T-helper 2 cell treated with Interferon-gamma antibody and Interleukin-4, amounts not matched to agents 100 ng/mL and 5 ng/mL, for 36 hours (primary cell): Measurements from ENCODE around the gene AEBP1. TPM values are rescaled to one million over a fixed set of nuclear protein-coding genes. Genes with fewer than 3 reads are reported as not detected.

Experiments used
- intact Hi-C: fragments of 100-400 bp; cut with micrococcal nuclease; formaldehyde crosslinking; loops from one replicate; pipeline ENCODE4 v1.15.1; 2023
- total RNA-seq: library from RNA; stranded (reverse); gene quantifications from 2 replicates; pipeline ENCODE4 v1.2.3, GENCODE V29; 2022

AEBP1 gene
- total RNA-seq, 1 donor from 2014 or later: 21.4 TPM

DNA sequence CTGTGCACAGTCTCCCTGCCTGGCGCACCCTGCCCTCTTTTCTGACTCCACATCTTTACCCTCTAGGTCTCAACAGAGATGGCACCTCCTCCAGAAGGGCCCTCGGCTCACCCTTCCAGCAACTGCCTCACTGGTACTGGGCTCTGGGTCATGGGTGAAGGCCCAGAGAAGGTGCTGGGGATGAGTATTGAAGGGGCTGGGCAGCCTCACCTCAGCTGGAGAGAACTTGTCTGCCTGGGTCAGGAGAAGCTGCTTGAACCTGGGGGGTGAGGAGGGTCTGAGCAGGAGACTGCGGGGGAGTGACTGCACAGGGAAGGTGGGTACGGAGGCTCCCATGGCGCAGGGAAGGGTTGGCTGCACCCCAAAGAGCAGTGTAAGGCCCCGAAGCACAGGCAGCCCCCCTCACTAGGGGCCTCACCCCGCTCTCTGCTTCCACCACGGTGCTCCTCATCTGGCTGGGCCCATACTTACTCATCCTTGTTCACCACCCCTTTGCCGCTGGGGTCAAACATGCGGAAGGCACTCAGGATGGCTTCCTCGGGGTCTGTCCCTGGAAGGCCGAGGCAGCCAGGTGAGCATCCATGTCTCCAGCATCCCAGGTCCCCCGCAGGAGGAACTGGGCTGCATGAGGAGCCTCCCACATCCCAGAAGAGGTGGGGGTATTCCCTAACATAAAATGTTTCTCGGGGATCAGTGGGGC lies 35.3 kb downstream of the AEBP1 start:
- intact Hi-C loops: no loop called here

DNA sequence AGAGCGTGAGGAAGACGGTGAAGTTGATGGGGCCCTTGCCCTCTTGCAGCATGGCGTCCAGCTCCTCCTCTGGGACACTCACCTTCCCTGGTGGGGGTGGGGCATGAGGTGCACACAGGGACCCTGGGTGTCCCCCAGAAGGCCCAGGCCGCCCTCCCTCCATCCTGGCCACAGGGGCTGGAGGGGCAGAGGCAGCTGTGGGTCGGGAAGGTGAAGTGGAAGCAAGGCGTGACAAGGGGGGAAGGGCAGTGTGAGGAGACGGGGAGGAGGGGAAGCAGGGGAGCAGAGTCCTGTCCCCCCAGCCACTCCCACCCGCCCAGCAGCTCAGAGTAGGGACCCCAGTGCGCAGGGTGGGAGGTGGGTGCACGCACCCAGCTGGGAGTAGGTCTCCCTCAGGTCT lies 36.2 kb downstream of the AEBP1 start:
- intact Hi-C loops: no loop called here

DNA sequence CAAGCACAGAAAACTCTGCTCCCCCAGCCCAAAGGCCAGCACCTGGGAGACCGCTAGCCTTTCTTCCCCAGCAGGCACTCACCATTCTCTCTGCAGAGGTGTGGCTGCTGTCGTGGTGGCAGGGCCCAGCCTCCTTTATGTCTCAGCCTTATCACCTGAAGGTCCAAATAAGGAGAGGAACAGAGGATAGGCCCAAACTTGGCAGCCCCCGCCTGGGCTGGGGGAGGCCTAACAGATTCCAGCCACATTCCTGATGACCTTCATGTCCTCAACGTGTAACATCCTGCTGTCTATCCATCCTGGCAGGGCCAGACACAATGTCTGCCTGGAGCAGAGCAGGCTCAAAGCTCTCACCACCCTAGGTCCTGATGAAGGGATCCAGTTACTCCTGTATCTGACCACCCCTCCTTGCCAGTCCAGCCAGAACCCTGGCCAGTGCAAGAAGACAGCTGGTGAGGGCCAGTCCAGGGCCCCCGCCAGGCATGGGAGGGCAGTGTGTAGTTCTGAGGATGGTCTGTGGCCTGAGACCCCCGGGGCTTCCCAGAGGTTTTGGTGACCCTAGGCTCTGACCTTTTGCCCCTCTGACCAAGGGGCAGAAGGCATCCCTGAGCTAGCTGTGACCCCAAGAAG lies 37.2 kb downstream of the AEBP1 start, which contains the start of gene MYL7:
Gene MYL7 (minus strand): TSS at position 112 of the 630 bp plus-strand sequence. CDS start 27 bp downstream, at position 85.
- intact Hi-C loops: no loop called here

DNA sequence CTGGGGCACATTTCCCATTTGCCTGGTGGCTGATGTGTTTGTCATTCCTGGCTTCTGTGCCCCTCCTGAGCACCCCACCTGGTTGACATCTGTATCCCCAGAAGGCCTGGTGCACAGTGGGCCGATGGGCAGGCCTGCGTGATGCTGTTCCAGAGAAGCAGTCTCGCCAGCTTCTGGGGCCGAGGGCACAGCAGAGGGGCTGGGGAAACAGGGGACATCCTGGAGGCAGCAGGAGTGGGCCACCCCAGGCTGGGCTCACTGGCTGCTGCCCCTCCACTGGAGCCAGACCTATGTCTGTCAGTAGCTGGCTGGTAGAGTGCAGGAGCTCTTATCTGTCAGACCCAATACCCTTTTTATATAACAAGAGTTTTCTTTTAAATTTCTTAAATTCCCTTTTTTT lies 37.9 kb downstream of the AEBP1 start:
- intact Hi-C loops: no loop called here

DNA sequence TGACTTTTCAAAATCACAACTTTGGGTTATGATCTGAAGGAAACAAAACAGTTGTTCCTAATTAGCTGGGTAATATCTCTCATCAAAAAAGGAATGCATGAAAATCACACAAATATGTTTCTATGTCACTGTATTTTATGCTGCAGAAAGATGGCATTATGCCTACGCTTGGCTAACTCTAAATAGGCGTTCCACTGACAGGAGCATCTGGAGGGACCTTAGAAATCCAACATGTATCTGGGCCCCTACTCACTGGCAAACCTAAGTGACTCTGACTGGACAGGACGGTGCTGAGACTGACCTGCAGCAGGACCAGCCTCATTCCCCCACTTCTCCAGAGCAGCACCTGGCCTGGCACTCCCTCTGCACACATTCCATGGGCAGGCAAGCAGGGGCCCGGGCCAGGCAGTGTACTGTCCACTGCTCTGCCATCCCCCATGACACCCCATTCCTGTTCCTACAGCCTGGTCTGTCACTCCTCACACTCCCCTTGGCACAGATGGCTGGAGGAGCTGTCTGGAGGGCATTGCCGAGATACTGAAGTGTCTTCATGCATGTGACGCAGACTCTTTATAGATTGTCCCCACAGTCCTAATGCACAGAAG lies 39.6 kb downstream of the AEBP1 start:
- intact Hi-C loops: no loop called here

DNA sequence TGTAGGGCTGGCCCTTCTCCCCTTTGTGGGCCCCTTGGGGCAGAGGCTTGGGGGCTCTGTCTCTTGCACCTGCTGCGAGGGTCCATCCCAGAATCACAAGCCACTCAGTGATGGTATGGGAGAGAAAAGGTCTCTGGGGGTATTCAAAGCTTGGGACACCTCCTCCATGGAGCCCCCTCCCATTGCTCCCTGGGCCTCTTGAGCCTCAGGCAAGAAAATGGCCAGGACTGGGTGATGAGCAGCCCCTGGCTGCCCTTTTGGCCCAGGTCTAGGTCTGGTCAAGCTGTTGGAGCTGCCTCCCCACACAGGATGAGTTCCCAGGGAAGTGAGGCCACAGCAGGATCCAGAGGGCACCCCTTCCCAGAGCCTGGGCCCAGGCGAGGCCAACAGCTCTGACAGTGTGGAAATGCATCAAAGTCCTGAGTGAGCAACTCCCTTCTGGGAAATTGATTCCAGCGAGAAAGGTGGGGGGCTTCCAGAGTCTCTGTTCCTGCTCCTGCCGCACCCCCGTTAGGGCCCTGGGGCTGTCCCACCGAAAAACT lies 40.4 kb downstream of the AEBP1 start:
- intact Hi-C loops: no loop called here

DNA sequence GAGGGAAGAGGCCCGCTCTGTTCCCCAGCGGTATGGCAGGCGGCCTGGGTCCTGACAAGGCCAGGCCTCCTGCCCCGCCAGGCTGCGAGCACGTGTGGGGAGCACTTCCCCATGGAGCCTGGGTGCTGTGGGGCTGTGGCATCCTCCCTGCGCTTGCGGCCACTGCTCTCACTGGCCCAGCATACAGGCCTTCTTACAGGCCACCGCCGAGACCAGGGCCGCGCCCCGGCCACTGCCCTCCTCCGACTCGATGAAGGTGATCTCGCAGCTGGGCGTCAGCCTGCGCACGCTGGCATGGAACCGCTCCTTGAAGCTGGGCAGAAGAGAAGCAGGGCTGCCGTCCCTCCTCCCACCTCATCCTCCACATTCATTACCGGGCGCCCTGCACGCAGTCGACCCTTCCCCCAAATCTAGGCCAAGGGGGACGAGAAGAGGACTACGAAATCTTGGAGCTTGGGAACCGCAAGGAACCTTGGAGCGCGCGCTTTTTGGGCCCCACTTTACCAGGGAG lies 40.9 kb downstream of the AEBP1 start:
- intact Hi-C loops: no loop called here

DNA sequence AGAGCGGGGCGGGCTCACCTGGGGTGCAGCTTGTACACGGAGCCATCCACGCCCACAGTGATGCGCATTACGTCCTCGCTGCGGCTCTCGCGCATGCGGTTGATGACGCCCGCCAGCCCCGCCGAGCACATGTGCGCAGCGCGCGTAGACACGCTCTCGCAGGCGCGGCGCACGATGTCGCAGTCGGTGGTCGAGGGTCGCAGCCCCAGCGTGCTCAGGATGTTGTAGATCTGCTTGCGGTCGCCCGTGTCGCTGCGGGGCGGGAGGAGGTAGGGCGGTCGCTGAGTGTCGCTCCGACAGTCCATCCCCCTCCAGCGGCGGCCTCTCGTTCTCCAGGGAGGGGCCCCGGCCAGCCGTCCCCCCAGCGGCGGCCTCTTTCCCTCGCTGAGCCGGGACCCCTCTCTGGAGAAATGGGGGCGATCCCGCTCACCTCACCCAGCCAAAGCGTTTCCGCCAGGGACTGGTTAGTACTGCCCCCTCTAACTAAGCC lies 41.4 kb downstream of the AEBP1 start:
- intact Hi-C loops: no loop called here

DNA sequence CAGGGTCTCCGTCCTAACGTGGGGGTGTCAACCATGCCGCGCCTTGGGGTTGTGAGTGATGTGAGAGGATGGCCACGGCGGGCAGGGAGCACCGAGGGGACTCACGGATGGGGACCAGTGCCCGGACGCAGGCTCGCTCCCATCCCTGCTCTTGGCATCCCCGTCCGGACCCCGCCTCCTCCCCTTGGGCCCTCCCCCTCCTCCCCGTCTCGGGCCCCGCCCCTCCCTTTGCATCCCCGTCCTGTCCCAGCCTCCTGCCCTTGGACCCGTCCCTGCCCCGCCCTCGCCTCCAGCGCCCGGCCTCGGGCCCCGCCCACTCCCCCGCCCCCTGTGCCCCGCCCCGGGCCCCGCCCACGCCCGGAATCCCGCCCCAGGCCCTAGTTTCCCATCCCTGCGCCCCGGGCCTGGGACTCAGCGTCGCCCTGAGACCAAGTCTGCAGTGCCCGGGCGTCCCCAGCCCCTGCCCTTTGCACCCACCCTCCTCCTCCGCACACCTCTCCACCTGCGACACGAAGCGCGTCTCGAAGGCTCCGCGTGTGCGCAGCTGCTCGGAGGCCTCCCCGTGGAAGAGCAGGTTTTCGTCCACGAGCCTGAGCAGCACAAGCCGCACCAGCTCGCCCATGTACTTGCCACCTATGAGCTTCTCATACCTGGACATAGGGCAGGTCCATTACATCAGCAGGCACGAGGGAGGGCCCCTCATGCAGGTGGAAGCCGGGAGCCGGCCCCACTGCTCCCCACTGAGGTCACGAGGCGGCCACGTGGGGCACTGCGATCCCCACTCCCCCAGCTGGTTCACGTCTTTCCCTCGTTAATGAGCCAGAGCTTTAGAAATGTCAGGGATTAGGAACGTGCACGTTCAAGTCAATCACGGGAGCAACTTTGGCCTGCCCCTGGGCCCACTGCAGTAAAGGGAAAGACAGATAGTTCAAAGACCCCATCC lies 42.1 kb downstream of the AEBP1 start:
- intact Hi-C loops: loop anchor here (1.0 kb wide), 2 partner anchors 23 to 64 kb away; partner anchors contain the start of genes POLD2 and POLM

DNA sequence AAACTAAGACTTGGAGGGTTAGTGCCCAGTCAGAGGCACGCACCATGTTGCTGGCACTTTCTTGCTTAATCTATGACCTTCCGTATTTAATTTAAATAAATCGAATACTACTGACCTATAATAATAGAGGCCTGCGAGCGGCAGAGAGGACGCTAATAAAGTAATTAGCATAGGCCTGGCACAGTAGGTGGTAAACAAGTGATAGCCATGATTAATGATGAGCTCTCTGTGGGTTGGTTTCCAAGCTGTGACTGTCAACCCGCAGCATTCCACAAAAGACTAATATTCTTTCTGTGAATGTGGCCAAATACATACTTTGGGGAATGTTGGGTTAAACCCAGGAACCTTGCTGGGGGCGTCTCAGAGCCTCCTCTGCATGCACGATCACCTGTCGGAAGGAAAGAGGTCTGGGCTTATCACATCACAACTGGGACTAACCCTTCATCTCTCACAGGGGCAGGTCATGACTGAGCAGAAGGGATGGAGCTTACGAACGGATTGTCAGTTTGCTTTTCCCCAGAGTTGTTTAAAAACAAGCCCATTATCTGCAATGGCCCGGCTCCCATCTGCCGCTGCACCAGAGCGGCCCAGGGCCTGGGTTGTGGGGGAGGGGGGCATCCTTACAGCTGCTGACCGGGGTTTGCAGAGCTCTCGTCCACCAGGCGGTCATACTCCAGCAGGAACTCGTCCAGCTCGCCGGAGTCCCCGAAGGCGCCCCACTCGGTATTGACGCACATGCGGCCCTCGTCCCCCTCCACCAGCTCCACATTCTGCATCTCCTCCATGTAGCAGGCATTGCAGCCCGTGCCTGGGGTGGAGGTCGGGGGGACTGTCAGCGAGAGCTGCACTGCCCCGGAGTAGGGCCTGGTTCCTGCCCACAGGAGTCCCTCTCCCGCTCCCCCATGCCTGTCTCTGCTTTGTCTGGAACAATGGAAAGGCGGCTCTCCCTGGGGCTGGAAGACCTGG lies 43.2 kb downstream of the AEBP1 start:
- intact Hi-C loops: no loop called here

DNA sequence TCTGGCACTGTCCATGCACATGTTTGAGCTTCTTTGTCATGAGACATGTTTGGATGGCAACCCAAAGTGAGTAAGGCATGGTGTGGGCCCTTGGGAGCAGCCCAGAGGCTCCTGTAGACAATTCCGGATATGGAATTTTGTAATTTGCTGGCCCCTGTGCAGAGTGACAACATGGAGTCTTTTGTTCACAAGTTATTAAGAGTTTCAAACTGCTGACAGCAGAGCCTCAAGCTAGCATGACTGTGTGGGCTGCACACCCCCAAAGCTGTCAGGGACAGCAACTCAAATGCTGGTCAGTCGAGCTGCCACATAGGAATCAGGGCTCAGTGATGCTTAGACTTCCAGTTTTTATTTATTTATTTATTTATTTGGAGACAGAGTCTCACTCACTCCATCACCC lies 44.0 kb downstream of the AEBP1 start:
- intact Hi-C loops: no loop called here

DNA sequence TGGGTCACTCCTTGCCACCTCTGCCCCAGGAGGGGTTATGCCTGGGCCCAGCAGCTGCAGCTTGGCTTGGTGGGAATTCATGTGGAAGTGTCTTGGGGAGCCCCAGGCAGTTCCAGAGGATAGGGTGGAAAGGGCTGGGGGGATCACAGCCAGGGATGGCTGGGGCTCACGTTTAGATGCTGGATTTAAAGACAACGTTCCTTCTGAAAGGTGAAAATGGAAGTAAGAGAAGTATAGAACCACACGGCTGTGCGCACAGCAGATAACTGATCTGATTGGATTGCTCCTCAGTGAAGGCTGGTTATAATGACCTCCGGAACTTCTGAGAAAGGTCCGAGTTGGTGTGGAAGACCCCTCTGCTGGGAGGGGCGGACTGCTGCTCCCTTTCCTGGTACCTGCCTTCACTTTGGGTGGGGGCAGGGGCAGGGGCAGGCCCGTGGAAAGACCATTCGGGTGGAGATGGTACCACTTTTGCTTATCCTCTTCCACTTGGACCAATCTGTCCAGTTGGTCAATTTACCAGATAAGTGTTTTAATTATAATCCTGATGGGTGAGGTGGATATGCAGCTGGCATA lies 44.9 kb downstream of the AEBP1 start:
- intact Hi-C loops: no loop called here

DNA sequence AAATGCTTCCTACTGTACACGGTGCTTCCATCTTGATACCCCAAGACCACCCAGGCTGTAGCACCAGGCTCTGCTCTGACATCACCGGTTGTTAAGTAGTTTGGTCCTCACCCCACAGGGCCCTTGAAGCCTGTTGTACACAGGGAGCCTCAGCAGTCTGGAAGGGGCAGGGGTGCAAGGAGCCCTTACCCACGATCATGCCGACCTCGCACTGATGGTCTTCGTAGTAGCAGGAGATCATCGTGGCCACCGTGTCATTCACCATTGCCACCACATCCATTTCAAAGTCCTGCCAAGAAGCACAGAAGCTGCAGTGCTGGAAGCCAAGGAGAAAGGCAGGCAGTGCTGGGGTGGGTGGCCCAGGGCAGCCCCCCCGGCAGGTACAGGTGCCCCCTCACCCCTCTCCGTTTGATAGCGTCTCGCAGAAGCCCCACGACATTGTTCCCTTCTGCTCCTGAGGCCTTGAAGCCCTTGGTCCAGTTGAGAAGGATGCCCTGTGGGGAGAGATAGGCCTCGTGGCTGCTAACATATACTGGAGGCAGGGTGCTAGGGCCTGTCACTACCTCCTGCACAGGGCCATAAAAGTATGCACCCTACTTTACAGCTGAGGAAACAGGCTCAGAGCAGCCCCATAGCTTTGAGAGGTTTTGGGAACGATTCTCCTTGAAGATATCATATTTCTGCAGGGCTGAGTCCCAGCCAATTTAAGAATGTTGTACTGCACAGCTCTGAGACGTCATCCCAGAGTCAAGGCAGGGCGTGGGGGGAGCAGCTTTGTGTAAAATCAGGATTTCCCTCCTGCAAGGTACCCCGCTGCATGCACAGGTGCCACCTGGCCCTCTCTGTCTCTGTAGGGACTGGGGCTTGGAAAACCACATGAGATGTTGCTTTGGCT lies 45.7 kb downstream of the AEBP1 start:
- intact Hi-C loops: no loop called here

DNA sequence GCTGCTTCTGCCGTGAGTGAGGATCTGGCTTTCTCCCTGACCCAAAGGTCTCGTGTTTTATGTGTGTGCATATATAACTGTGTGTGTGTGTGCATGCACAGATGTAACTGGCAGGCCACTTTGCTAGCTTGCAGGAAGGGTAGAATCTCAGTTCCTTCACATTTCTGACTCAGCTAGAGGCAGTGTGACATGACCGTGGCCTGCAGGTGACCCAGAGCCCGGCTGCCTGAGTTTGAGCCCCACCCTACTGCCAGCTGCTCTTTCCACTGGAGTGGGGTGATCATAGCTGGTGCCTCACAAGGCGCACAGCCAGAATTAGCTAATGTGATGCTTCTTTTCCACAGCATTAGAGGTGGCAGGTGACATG lies 46.3 kb downstream of the AEBP1 start:
- intact Hi-C loops: no loop called here

DNA sequence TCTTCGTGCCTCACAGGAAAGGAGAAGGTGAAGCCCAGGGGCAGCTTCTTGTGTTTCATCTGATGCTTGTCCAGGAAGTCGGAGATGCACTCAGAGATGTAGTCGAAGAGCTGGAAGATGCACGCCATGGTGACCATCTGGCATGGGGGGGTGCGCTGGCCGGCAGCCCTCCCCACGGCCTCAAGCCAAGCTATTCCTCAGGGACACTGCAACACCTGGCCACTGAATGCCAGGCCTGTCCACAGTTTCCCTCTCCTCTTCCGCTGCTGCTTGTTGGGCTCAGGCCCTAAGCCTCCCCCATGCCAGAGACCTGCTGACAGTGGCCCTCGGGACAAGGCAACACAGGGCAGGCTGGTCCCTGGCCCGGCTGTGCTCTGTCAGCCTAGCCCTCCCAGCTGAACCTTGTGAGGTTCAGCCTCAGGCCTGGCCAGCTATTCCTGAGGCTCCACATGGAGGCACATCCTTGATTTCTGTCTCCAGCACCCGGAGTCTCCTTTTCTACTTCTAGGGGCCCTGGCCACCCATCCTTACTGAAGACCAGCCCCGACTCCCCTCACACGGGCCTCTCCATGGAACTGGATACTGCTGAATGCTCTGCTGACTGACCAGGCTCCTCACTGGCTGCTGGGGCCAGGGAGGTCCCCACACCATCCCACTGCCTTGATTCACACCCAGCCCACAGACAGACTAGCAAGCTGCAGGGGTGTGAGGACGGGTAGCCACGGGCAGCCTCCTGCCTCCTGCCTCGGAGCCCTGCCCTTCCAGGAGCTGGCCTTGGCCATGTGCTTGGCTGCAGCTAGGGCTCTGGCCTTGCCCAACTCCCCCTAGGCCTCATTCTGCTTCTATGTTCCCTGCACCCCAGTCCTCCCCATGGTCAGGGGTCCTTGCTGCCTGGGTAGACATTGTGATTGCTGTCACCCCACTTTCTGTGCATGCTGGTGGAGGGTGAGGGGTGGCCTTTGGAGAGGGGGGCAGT lies 47.1 kb downstream of the AEBP1 start:
- intact Hi-C loops: no loop called here

DNA sequence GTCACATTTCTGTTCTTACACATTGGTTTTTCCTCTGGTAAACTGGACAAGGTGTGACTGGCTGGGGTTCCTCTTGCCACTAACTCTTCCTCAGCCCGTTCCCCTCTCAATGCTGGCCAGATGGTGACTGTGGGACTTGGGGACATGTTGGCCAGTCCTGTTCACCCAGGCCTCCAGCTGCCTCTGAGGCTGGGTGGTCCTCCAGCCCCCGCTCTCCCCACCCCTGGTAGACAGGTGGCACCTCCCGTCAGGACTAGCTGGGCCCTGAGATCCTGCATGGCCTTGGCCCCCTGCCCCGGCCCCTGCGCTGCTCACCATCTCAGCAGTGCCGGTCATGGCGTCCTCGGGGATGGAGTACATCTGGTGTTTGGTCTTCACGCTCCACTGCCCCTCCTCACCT lies 47.8 kb downstream of the AEBP1 start:
- intact Hi-C loops: no loop called here
